Esophagus muscularis mucosa (tissue), 3 donors: Measurements from ENCODE around the gene CTSF.

Experiments
- CTCF ChIP-seq, 3 experiments: fragments of 200-600 bp in 2 of 3; fragments of 450-650 bp in 1 of 3; sonication (generic) in 2 of 3; IDR thresholded peaks; one replicate each; pipeline ENCODE4 v1.5.1; 2017 to 2019; ENCODE audit warnings: antibody characterized with exemption in 3 of 3, mild to moderate bottlenecking in 2 of 3, moderate library complexity in 1 of 3
- POLR2A ChIP-seq: fragments of 450-650 bp; IDR thresholded peaks from one replicate; pipeline ENCODE4 v1.6.1; 2017; ENCODE audit warnings: antibody characterized with exemption, moderate library complexity, mild to moderate bottlenecking, low read depth
- POLR2AphosphoS5 ChIP-seq, 2 donors: sonication (generic); formaldehyde crosslinking; IDR thresholded peaks; one replicate each; pipeline ENCODE4 v1.6.1; 2017; ENCODE audit warnings: antibody characterized with exemption in 2 of 2

DNA sequence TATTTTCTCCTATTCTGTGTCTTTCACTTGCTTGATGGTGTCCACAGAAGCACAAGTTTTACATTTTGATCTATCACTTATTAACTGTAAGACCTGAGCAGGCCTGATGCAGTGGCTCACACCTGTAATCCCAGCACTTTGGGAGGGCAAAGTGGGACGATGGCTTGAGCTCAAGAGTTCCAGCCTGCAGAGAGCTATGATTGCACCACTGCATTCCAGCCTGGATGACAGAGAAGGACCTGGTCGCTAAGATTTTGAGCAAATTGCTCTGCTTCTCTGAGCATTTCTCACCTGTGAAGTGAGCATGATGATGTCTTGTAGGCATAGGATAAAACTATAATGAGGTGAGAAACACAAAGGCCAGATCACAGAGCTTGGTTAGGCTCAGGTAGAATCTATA is 17.7 kb upstream of the CTSF start:
- TF ChIP-seq CTCF (IDR thresholded peaks at IDR 0.05) (no peak), POLR2A (no peak), POLR2AphosphoS5 (IDR thresholded peaks at IDR 0.05) (no peak)
